ENCODE data around the gene GPR157. TPM values are rescaled to one million over a fixed set of nuclear protein-coding genes. Genes with fewer than 3 reads are reported as not detected.

Gene GPR157
- total and polyA plus RNA-seq, 10 of the 15 experiments (the other 5 are each of a cell fraction or from before 2014, with no cell fraction given), result 0.66 to 15.9 (median 3.1) TPM

DNA sequence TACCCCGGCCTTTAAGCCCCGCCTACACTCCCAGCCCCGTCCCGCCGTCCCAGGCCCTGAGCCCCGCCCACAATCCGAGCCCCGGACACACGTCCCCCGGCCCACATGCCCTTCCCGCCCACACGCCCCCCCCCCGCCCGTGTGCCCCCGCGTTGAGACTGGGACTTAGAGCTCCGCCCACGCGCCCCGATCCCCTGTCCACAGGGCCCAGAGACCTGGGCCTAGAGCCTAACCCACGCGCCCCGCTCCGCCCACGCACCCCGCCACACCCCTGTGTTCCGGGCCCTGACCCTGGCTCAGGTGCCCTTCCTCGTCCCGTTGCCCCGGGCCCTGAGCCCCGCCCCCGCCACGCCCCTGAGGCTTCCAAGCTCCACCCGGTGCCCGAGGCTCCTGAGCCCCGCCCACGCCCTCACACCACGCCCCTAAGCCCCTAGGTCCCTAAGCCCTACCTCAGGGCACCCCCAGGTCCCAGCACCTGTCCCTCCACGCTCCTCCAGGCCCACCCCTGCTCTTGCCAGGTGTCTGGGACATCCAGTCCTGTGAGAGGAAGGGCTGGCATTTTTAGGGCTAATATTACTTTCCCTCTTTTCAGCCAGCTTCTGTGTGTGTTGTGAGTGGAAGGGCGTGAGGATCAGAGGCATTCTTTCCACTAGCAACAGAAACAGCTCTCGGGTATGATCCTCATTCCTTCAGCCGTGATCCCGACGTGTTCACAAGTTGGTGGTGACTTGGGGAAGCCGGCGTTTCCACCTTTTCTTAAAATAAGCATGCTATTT lies 552 bp upstream of the GPR157 start (continued):
- TF ChIP-seq, protein P1, sequence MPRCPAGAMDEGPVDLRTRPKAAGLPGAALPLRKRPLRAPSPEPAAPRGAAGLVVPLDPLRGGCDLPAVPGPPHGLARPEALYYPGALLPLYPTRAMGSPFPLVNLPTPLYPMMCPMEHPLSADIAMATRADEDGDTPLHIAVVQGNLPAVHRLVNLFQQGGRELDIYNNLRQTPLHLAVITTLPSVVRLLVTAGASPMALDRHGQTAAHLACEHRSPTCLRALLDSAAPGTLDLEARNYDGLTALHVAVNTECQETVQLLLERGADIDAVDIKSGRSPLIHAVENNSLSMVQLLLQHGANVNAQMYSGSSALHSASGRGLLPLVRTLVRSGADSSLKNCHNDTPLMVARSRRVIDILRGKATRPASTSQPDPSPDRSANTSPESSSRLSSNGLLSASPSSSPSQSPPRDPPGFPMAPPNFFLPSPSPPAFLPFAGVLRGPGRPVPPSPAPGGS (IDR thresholded peaks at IDR 0.05; ENCODE audit: borderline replicate concordance, insufficient read depth, low read depth, low read length, poor library complexity, severe bottlenecking), result no peak
- TF ChIP-seq SRF (IDR thresholded peaks at IDR 0.05; ENCODE audit: low read depth in 2 of 2, low read length in 2 of 2) (0 out of 4 replicates have a peak, but pooled peaks of 1 of the 2 experiments have one; percentile 25), EGR1 (IDR thresholded peaks at IDR 0.05; ENCODE audit: borderline replicate concordance in 1 of 2, low read depth in 2 of 2, low read length in 2 of 2) (peak; percentile 67 to 98), RELA (IDR thresholded peaks at IDR 0.05; ENCODE audit: borderline replicate concordance, partially characterized antibody) (peak; percentile 13), BACH1 (IDR thresholded peaks at IDR 0.05; ENCODE audit: borderline replicate concordance) (peak; percentile 53), IKZF2 (IDR thresholded peaks at IDR 0.05) (peak in 1 of 2 experiments; percentile 26; a peak in 1 of 4 replicates), SP1 (IDR thresholded peaks at IDR 0.05; ENCODE audit: low read depth, low read length) (peak; percentile 70)
- TF ChIP-seq, protein P2, sequence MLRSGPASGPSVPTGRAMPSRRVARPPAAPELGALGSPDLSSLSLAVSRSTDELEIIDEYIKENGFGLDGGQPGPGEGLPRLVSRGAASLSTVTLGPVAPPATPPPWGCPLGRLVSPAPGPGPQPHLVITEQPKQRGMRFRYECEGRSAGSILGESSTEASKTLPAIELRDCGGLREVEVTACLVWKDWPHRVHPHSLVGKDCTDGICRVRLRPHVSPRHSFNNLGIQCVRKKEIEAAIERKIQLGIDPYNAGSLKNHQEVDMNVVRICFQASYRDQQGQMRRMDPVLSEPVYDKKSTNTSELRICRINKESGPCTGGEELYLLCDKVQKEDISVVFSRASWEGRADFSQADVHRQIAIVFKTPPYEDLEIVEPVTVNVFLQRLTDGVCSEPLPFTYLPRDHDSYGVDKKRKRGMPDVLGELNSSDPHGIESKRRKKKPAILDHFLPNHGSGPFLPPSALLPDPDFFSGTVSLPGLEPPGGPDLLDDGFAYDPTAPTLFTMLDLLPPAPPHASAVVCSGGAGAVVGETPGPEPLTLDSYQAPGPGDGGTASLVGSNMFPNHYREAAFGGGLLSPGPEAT (IDR thresholded peaks at IDR 0.05; ENCODE audit: low read depth), result peak; percentile 75
- TF ChIP-seq, protein P3, sequence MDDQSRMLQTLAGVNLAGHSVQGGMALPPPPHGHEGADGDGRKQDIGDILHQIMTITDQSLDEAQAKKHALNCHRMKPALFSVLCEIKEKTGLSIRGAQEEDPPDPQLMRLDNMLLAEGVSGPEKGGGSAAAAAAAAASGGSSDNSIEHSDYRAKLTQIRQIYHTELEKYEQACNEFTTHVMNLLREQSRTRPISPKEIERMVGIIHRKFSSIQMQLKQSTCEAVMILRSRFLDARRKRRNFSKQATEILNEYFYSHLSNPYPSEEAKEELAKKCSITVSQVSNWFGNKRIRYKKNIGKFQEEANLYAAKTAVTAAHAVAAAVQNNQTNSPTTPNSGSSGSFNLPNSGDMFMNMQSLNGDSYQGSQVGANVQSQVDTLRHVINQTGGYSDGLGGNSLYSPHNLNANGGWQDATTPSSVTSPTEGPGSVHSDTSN (IDR thresholded peaks at IDR 0.05; ENCODE audit: insufficient replicate concordance, low read depth, low read length), result no peak
- TF ChIP-seq, protein P4, sequence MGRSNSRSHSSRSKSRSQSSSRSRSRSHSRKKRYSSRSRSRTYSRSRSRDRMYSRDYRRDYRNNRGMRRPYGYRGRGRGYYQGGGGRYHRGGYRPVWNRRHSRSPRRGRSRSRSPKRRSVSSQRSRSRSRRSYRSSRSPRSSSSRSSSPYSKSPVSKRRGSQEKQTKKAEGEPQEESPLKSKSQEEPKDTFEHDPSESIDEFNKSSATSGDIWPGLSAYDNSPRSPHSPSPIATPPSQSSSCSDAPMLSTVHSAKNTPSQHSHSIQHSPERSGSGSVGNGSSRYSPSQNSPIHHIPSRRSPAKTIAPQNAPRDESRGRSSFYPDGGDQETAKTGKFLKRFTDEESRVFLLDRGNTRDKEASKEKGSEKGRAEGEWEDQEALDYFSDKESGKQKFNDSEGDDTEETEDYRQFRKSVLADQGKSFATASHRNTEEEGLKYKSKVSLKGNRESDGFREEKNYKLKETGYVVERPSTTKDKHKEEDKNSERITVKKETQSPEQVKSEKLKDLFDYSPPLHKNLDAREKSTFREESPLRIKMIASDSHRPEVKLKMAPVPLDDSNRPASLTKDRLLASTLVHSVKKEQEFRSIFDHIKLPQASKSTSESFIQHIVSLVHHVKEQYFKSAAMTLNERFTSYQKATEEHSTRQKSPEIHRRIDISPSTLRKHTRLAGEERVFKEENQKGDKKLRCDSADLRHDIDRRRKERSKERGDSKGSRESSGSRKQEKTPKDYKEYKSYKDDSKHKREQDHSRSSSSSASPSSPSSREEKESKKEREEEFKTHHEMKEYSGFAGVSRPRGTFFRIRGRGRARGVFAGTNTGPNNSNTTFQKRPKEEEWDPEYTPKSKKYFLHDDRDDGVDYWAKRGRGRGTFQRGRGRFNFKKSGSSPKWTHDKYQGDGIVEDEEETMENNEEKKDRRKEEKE (IDR thresholded peaks at IDR 0.05), result no peak
